Omental fat pad (tissue), 4 donors: ENCODE data around the gene CCNYL1. TPM values are rescaled to one million over a fixed set of nuclear protein-coding genes. Genes with fewer than 3 reads are reported as not detected.
"Not testable (repeated sequence)": the region's sequence is repeated elsewhere in the genome, so short reads cannot be mapped to it uniquely, and the experiment has no call there.

Experiments used
- ATAC-seq: fragments of 150-250 bp; one replicate; pipeline ENCODE4 v1.9.1; 2016; ENCODE audit warnings: mild to moderate bottlenecking, moderate library complexity; ENCODE audit not compliant: low FRiP score
- DNase-seq: peaks from one replicate; pipeline ENCODE4 v3.0.0-alpha.2; 2019; ENCODE audit warnings: low spot score
- CTCF ChIP-seq, 3 donors: fragments of 450-650 bp; IDR thresholded peaks; one replicate each; pipeline ENCODE4 v1.5.1; 2016 to 2017; ENCODE audit warnings: antibody characterized with exemption in 3 of 3, mild to moderate bottlenecking in 3 of 3, moderate library complexity in 2 of 3
- total RNA-seq, 4 donors: library from RNA; depleted of rRNA; stranded (reverse); fragments of >200 nt; gene quantifications; one replicate each; pipeline ENCODE4 v1.1.0, GENCODE V29; 2016

The CCNYL1 gene
- total RNA-seq, 4 donors from 2014 or later, result 23.2 to 58.4 (median 26.0) TPM

- TF ChIP-seq CTCF (IDR thresholded peaks at IDR 0.05), result no peak
- DNase-seq, result no peak
- no peak for ATAC-seq
Observed at GRCh38 chr2:207759890-207760289, 48.5 kb downstream of the CCNYL1 start.

- no peak for DNase-seq
- ATAC-seq, result no peak
- TF ChIP-seq CTCF (IDR thresholded peaks at IDR 0.05), result no peak
Observed at GRCh38 chr2:207760453-207760852, 49.0 kb downstream of the CCNYL1 start.

GRCh38 chr2:207761426-207761825 is 50.0 kb downstream of the CCNYL1 start:
- ATAC-seq, DNase-seq: not testable (repeated sequence)

DNA sequence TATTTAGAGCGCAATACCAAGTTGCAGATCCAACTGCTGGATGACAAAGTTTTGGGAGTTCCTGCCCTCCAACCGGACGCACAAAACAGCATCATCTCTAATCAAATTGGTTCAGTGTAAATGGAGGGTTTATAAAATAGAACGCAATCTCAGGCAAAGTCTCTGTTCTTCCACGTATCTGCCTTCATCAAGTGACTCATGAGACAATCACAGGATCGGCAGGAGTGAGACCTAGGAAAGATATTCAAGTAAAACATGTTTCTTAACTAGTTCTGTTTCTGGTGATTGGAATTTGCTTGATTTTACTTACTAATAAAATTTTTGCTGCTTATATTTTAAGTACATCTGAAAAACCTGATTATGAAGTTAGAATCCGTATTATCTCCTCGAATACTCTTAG is 50.7 kb downstream of the CCNYL1 start:
- no peak for DNase-seq
- ATAC-seq, result no peak
- no peak for TF ChIP-seq CTCF (IDR thresholded peaks at IDR 0.05)

GRCh38 chr2:207763303-207763917 is 52.0 kb downstream of the CCNYL1 start:
- no peak for ATAC-seq
- no peak for TF ChIP-seq CTCF (IDR thresholded peaks at IDR 0.05)
- no peak for DNase-seq

- DNase-seq (no peak), ATAC-seq (no peak)
- no peak for TF ChIP-seq CTCF (IDR thresholded peaks at IDR 0.05)
Observed at GRCh38 chr2:207764096-207764630, 52.7 kb downstream of the CCNYL1 start.

DNA sequence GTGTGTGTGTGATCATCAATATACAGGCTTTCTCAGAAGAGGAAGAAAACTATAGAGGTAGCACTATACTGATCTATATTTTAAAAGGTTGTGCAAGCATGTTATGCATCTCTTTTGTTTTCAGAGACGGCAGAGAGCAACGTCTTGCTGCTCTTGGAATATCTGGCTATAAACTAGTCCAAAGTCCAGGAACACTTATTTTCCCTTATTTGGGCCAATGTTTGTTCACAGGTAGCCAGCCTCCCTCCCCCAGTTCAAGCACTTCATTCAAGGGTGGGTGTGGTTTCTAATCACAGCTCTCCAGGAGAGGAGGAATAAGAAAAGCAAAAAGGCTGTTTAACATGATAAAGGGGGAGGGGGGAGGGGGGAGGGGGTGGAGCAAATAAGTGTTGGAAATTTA is 54.1 kb downstream of the CCNYL1 start:
- DNase-seq, result no peak
- no peak for TF ChIP-seq CTCF (IDR thresholded peaks at IDR 0.05)
- no peak for ATAC-seq
